IPS-18c (cell line): Measurements from ENCODE around the gene CREB3.
A peak's percentile ranks its signal among the peaks of the same experiment; 100 is the strongest.

Experiments used
- H3K4me3 ChIP-seq: 2 replicates; pipeline ENCODE4 v1.7.0; 2013; ENCODE audit warnings: low read depth, mild to moderate bottlenecking, low read length, moderate library complexity; ENCODE audit not compliant: insufficient read depth
- H3K9me3 ChIP-seq: one replicate; pipeline ENCODE4 v1.6.1; 2013; ENCODE audit warnings: mild to moderate bottlenecking, low read length, moderate library complexity; ENCODE audit not compliant: control insufficient read depth, insufficient read depth

CREB3 gene

GRCh38 chr9:35736201-35736633 is 3.8 kb downstream of the CREB3 start:
- no peak overlapping the region for H3K4me3 ChIP-seq

GRCh38 chr9:35737143-35737542 is 4.7 kb downstream of the CREB3 start:
- H3K9me3 ChIP-seq: no peaks in the 10 kb centered on the region

More at GRCh38 chr9:35736201-35736633, 3.8 kb downstream of the CREB3 start:
- no peaks in the 10 kb centered on the region for H3K9me3 ChIP-seq

GRCh38 chr9:35738186-35738585 is 5.7 kb downstream of the CREB3 start:
- Histone ChIP-seq H3K9me3 (no peaks in the 10 kb centered on the region), H3K4me3 (no peak overlapping the region)

More at GRCh38 chr9:35737143-35737542, 4.7 kb downstream of the CREB3 start:
- no peak overlapping the region for H3K4me3 ChIP-seq

GRCh38 chr9:35738924-35739323 is 6.5 kb downstream of the CREB3 start:
- Histone ChIP-seq H3K9me3 (no peaks in the 10 kb centered on the region), H3K4me3 (no peak overlapping the region)

DNA sequence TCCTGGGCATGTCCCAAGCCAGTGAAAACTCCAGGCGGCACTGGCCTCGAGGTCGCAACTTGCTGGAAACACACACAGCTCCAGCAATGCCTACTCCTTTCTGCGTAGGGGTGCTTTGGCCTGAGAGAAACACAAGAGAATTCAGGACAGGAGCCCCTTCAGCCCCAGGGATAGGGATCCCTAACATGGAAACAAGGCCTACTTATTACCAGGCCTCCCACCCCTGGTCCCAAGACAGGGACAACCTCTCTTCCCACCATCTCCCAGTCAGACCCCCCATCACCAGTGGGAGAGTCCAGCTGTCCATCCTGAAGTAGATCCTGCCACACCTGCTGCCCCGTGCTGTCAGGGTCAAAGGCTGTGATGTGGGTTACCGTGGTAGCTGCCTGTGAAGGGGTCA is 7.8 kb downstream of the CREB3 start:
- no peaks in the 10 kb centered on the region for H3K9me3 ChIP-seq
- H3K4me3 ChIP-seq: no peak overlapping the region

DNA sequence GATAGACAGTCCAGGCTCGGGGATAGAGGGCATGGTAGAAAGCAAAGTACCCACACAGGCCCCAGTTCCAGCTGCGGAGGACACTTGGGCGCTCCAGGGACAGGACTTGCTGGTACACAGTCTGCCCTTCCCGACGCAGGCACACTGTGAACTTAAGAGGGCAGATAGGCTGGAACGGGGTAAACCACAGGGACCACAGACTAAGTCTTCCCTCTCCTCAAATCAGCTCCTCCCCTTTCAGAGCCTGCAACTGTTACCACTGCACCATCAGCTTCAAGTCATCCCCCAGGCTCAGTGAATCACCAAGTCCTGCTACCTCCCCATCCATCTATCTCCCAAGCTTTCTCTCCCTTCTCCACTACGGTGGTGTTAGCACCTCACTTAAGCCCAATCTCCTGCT is 9.3 kb downstream of the CREB3 start:
- H3K9me3 ChIP-seq: no peaks in the 10 kb centered on the region

DNA sequence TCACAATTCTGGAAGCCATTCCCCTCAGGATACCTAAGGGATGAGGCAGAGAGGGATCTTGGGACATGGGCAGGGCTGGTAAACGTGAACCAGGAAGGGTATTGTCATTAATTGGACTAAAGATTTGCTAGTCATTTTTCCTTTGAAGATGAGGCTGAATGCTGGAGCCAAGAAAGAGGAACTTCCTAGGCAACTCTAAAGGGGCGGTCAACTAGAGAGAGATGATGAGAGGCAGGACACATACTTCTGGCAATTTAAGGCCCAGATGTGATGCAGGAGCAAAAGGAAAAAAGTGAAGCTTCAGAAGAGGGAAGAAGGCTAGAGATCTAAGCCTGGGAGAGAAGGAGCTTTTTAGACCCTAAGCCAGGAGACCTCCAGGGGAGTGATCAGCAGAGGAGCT is 11.0 kb downstream of the CREB3 start:
- Histone ChIP-seq H3K9me3 (no peaks in the 10 kb centered on the region), H3K4me3 (no peak overlapping the region)

More for the DNA sequence above, 9.3 kb downstream of the CREB3 start:
- H3K4me3 ChIP-seq: no peak overlapping the region

GRCh38 chr9:35743880-35744518 is 11.5 kb downstream of the CREB3 start:
- H3K4me3 ChIP-seq: no peak overlapping the region
- H3K9me3 ChIP-seq: no peaks in the 10 kb centered on the region

DNA sequence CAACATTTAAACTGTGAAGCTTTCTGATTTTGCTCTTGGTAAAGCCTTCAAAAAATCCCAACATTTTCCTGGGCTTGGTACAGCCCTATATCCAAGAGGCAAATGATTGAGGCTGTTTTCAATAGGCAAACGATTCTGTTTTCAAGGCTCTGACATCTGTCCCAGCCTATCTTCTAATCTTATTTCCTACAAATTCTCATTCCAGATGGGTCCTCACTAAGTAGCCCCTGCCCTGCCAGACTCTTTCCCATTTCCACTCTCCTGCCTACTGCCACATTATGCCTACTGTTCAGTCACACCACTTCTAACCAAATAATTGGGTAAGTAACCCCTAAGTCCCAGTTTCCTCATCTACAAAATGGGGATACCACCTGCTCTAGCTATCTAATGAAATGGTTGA is 13.1 kb downstream of the CREB3 start:
- Histone ChIP-seq H3K9me3 (no peaks in the 10 kb centered on the region), H3K4me3 (no peak overlapping the region)

DNA sequence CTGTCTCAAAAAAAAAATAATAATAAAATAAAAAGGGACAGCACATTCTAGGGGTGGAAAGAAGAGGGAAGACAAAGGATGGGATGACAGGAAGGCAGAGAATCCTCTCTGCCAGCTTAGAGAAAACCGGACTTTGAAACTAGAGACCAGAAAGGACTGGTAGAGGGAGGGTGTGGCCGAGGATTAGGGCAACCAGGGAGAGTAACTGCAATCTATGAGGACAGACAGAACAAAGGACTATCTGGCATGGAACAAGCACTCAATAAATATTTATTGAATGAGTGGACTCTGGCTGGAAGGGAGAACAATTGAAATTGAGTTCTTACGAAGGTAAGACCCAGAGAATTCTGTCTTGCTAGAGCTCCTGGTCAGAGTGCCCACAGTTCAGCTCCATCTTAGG is 14.1 kb downstream of the CREB3 start:
- peak overlapping the region; percentile 94 for H3K4me3 ChIP-seq

GRCh38 chr9:35748242-35748857 is 15.9 kb downstream of the CREB3 start:
- H3K9me3 ChIP-seq: no peaks in the 10 kb centered on the region
- peak overlapping the region; percentile 94 for H3K4me3 ChIP-seq

More for the DNA sequence above, 14.1 kb downstream of the CREB3 start:
- no peaks in the 10 kb centered on the region for H3K9me3 ChIP-seq

DNA sequence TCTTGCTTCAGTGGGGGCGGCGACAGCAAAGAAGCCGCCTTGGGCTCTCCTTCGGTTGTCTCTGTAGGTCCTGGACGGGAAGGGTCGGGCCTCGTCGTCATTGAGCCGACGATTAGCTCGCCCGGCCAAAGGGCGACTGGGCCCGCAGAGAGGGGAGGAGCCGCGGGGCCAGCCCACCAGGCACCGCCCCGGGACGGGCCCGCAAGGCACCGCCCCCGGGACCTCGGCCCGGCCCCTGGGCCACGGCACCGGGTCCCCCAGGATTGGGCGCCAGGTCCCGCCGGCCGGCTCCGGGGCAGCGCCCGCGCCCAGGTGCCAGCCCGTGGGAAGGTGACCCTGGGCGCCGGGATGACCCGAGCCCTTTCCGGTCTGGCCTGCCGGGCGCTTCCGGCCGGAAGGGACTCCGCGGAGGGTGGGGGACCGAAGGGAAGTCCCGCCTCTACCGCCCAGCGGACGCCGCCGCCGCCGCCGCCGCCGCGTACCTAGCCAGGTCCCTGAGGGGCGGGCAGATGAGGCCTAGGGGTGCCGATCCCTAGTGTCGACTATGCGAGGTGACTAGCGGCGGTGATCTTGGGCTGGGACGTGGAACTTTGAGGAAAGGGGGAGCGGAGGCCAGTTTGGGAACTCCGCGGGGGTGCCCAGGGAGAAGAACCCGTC is 16.5 kb downstream of the CREB3 start, which contains the start of the genes GBA2 and RGP1:
GBA2 (minus strand) TSS at position 371 of the 657 bp plus-strand sequence. CDS start 524 bp downstream, outside the sequence.
RGP1 (plus strand) TSS at position 430 of the 657 bp plus-strand sequence. CDS start 469 bp downstream, outside the sequence.
- Histone ChIP-seq H3K4me3 (peak within 1 kb of the TSS; percentile 94), H3K9me3 (no peaks in the 10 kb centered on the region)

DNA sequence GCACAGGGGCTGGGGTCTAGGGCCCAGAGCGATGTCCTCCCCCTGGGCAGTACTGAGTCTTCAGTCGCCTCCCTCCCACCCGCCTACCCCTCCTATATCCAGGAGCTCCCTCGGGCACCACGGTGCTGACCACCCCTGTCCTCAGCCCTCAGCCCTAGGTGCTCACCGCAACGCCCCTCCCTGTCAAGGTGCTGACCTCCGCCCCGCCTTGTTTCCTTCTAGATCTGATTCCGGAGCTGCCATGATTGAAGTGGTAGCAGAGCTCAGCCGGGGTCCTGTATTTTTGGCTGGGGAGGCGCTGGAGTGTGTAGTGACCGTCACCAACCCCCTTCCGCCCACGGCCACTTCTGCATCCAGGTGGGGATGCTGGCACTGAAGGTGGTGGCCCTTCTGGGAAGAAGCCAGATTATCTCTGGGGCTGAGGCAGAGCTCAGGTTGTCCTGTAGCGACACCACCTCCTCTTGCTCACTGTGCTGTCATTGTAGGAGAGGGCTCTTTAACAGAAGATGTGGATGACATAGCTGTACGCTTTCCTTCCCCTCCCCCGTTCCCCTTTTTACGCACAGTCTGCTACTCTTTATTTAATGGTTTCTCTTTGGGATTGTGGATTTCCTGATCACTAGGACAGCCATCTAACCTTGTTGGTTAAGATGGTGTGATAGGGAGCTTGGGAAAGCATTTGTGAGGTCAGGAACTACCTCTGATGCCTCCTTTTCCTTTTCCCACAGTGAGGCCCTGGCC is 17.2 kb downstream of the CREB3 start:
- H3K4me3 ChIP-seq: peak overlapping the region; percentile 94
- H3K9me3 ChIP-seq: no peaks in the 10 kb centered on the region

GRCh38 chr9:35750256-35750531 is 17.7 kb downstream of the CREB3 start:
- no peaks in the 10 kb centered on the region for H3K9me3 ChIP-seq
- peak overlapping the region; percentile 94 for H3K4me3 ChIP-seq

GRCh38 chr9:35753466-35753865 is 21.0 kb downstream of the CREB3 start:
- no peaks in the 10 kb centered on the region for H3K9me3 ChIP-seq

GRCh38 chr9:35754264-35754663 is 21.8 kb downstream of the CREB3 start, which contains the start of gene MSMP:
Gene MSMP, minus strand, starts transcription at chr9:35754276. Its CDS starts 147 bp downstream, at chr9:35754129.
- Histone ChIP-seq H3K4me3 (no peak within 1 kb of the TSS), H3K9me3 (no peaks in the 10 kb centered on the region)

More at GRCh38 chr9:35753466-35753865, 21.0 kb downstream of the CREB3 start:
- H3K4me3 ChIP-seq: no peak overlapping the region

DNA sequence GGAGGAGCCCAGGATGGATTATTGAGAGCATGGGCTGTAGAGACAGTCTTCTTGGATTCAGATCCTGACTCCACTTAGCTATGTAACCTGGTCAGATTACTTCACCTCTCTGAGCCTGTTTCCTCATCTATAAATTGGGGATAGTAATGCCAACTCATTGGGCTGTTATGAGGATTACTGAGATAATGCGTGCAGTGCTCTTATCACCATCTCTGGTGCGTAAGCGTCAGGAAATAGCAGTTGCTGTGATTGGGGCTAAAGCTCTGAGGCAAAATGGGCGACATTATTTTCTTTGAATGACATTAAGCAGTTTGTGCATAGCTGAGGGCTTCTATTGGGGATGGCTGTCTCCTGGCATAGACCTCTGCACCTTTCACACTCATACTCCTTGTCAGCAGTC is 22.6 kb downstream of the CREB3 start:
- Histone ChIP-seq H3K4me3 (no peak overlapping the region), H3K9me3 (no peaks in the 10 kb centered on the region)
